ENCODE data around the gene ACTL7A.

Gene ACTL7A

DNA sequence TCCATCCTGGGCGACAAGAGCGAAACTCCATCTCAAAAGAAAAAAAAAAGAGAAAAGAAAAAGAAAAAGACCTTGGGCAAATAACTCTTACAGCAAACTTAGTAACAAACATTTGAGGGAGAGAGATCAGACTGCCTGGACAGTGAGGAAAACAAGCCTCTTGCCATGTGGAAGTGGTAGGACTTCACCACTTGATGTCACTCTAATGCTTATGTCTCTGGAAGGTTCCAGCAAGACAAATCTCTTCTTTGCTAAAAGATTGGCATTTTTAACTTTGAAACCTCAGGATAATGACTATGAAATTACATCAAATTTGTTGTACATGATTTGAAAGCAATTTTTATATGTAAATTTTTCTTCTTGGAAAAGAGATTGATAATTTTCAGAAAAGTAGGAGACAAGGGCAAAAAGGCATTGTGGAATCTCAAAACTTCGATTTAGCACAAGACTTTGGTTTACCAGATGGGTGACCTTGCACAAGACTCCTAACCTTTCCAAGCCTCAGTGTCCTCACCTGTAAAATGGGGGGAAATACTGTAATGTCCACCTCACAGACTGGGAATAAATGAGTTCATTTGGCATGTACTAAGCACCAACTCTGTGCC, 11.7 kb upstream of the ACTL7A start:
- Histone ChIP-seq H3K4me1 (no peaks in the 10 kb centered on the region), H3K36me3 (ENCODE audit: control insufficient read depth, insufficient read depth, low read length) (no peaks in the 10 kb centered on the region), H3K27me3 (ENCODE audit: control insufficient read depth, insufficient read depth, low read length) (no peaks in the 10 kb centered on the region), H3K79me2 (no peaks in the 10 kb centered on the region), H3K9me3 (ENCODE audit: control insufficient read depth, low read length) (no peaks in the 10 kb centered on the region), H3K9ac (no peak overlapping the region), H2AFZ (no peak overlapping the region), H3K4me2 (ENCODE audit: low read length) (no peak overlapping the region), H3K4me3 (ENCODE audit: low read depth, low read length) (no peak overlapping the region), H3K27ac (no peak overlapping the region)
- TF ChIP-seq, protein P1, sequence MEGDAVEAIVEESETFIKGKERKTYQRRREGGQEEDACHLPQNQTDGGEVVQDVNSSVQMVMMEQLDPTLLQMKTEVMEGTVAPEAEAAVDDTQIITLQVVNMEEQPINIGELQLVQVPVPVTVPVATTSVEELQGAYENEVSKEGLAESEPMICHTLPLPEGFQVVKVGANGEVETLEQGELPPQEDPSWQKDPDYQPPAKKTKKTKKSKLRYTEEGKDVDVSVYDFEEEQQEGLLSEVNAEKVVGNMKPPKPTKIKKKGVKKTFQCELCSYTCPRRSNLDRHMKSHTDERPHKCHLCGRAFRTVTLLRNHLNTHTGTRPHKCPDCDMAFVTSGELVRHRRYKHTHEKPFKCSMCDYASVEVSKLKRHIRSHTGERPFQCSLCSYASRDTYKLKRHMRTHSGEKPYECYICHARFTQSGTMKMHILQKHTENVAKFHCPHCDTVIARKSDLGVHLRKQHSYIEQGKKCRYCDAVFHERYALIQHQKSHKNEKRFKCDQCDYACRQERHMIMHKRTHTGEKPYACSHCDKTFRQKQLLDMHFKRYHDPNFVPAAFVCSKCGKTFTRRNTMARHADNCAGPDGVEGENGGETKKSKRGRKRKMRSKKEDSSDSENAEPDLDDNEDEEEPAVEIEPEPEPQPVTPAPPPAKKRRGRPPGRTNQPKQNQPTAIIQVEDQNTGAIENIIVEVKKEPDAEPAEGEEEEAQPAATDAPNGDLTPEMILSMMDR (IDR thresholded peaks at IDR 0.05) = no peak

DNA sequence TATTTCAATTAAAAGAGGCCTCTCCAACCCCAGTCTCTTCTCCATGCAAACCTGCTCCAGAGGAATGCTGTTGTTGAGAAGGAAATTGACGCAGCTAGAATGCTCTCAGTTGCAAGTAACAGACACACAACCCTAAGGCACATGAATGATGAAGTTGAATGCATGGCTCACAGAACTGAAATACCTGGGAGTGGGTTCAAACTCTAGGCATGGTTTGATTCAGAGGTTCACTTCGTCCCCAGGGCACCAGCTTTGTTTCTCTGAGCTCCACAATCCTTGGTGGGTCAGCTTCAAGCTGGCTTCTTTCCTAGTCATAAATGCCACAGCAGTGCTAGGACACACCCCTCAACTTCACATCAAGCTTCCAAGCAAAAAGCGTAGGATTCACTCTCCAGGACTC, 10.9 kb upstream of the ACTL7A start:
- Histone ChIP-seq H3K27ac (no peak overlapping the region), H3K36me3 (ENCODE audit: control insufficient read depth, insufficient read depth, low read length) (no peaks in the 10 kb centered on the region), H3K79me2 (no peaks in the 10 kb centered on the region), H3K4me2 (ENCODE audit: low read length) (no peak overlapping the region), H2AFZ (no peak overlapping the region), H3K9ac (no peak overlapping the region), H3K4me3 (ENCODE audit: low read depth, low read length) (no peak overlapping the region), H3K4me1 (no peaks in the 10 kb centered on the region), H3K9me3 (ENCODE audit: control insufficient read depth, low read length) (no peaks in the 10 kb centered on the region), H3K27me3 (ENCODE audit: control insufficient read depth, insufficient read depth, low read length) (no peaks in the 10 kb centered on the region)
- TF ChIP-seq, protein P1 (IDR thresholded peaks at IDR 0.05) = no peak

DNA sequence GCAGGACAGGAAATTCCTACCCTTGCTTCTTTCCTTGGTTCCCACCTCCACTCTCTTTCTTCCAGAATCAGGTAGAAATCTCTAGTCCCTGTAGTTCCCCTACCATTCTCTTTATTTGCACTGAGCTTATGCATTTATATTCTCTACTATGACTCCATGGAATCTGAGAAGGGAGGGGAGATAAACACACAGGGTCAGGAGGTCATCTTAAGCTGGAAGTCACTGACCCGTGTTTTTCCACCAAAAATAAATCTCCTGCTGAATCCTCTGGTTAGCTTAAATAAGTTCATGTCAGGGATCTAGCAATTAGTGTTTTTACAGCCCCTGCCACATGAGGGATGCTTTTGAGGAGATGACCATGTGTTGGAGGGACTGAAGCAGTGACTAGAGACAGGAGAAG, 10.0 kb upstream of the ACTL7A start:
- Histone ChIP-seq H3K4me2 (ENCODE audit: low read length) (no peak overlapping the region), H3K27ac (no peak overlapping the region), H3K4me3 (ENCODE audit: low read depth, low read length) (no peak overlapping the region), H3K79me2 (no peaks in the 10 kb centered on the region), H3K9me3 (ENCODE audit: control insufficient read depth, low read length) (no peaks in the 10 kb centered on the region), H3K27me3 (ENCODE audit: control insufficient read depth, insufficient read depth, low read length) (no peaks in the 10 kb centered on the region), H3K4me1 (no peaks in the 10 kb centered on the region), H3K36me3 (ENCODE audit: control insufficient read depth, insufficient read depth, low read length) (no peaks in the 10 kb centered on the region), H3K9ac (no peak overlapping the region), H2AFZ (no peak overlapping the region)
- TF ChIP-seq, protein P1 (IDR thresholded peaks at IDR 0.05) = no peak

DNA sequence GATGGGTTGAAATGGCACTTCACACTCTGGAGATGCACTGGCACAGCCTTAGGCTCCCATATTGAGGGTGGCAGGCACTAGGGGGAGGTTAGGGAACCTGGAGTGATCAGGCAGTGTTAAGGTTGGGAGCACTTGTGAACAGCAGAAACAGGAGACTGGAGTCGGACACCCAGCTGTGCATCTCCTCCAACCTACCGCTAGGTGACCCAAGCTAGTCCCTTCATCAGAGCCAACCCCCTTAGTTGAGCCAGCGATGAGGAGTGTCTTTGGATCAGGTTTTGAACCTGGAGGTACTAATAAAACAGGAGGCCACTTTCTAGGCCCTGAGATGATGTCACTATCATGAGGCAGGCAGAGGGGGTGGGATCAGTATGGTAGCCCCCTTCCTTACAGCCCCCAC, 8.0 kb upstream of the ACTL7A start:
- no peak overlapping the region for H3K4me2 ChIP-seq (ENCODE audit: low read length)
- TF ChIP-seq, protein P1 (IDR thresholded peaks at IDR 0.05) = no peak
- H2AFZ ChIP-seq = no peak overlapping the region
- no peaks in the 10 kb centered on the region for H3K4me1 ChIP-seq
- H3K27me3 ChIP-seq (ENCODE audit: control insufficient read depth, insufficient read depth, low read length) = no peaks in the 10 kb centered on the region
- H3K36me3 ChIP-seq (ENCODE audit: control insufficient read depth, insufficient read depth, low read length) = no peaks in the 10 kb centered on the region
- H3K27ac ChIP-seq = no peak overlapping the region
- no peak overlapping the region for H3K9ac ChIP-seq
- H3K4me3 ChIP-seq (ENCODE audit: low read depth, low read length) = no peak overlapping the region
- H3K9me3 ChIP-seq (ENCODE audit: control insufficient read depth, low read length) = no peaks in the 10 kb centered on the region
- H3K79me2 ChIP-seq = no peaks in the 10 kb centered on the region

Data from parathyroid adenoma (tissue), 2 donors.